ENCODE results near the gene GSTM3. TPM values are rescaled to one million over a fixed set of nuclear protein-coding genes. Genes with fewer than 3 reads are reported as not detected.

Gene GSTM3
- total and polyA plus RNA-seq, 2 experiments from 2014 or later, result 3.1 to 4.1 TPM

- TF ChIP-seq ZNF462 (CRISPR knock-in tag; IDR thresholded peaks at IDR 0.05), result no peak
- TF ChIP-seq POLR2AphosphoS5 (IDR thresholded peaks at IDR 0.05; ENCODE audit: low read depth), result no peak
- TF ChIP-seq REST (IDR thresholded peaks at IDR 0.05; ENCODE audit: unreplicated experiment), result no peak
- no peak for TF ChIP-seq EZH2phosphoT487 (IDR thresholded peaks at IDR 0.05; ENCODE audit: unreplicated experiment)
- TF ChIP-seq JUNB (IDR thresholded peaks at IDR 0.05; ENCODE audit: unreplicated experiment), result no peak
- TF ChIP-seq STAT1 (IDR thresholded peaks at IDR 0.05; ENCODE audit: unreplicated experiment), result no peak
- no peak for TF ChIP-seq ETS1 (IDR thresholded peaks at IDR 0.05)
Measured at GRCh38 chr1:109776206-109776835, 35.5 kb upstream of the GSTM3 start (continued).

All from GM23338 (cell line).